GM21447 (cell line): ENCODE data around the gene CELF5.
"Not testable (repeated sequence)": the region's sequence is repeated elsewhere in the genome, so short reads cannot be mapped to it uniquely, and the experiment has no call there.

Source experiments
- ATAC-seq: cut with Tn5 transposase; IDR thresholded peaks from one replicate; pipeline ENCODE4 v1.9.1; 2021; ENCODE audit not compliant: unreplicated experiment

CELF5 gene

DNA sequence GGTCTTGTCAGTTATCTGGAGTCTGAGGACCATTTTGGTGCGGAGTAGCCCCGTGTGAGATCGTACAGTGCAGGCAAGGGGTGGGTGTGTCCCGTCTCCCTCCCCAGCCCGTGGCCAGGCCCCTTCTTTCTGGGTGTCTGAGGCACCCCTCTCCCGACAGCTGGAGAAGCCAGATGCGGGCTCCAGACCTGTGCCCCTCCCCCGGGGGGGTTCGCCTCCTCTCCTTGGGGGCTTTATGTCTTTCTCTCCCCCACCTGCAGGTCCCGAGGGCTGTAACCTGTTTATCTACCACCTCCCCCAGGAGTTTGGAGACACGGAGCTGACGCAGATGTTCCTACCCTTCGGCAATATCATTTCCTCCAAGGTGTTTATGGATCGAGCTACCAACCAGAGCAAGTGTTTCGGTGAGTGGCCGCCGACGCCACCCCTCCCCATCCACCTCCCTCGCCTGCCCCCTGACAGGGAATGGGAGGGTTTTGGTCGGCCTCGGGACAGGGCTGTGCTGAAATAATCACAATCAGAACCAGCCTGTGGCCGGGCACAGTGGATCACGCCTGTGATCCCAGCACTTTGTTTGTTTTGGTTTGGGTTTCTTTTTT is 65.6 kb downstream of the CELF5 start:
- ATAC-seq = no peak

DNA sequence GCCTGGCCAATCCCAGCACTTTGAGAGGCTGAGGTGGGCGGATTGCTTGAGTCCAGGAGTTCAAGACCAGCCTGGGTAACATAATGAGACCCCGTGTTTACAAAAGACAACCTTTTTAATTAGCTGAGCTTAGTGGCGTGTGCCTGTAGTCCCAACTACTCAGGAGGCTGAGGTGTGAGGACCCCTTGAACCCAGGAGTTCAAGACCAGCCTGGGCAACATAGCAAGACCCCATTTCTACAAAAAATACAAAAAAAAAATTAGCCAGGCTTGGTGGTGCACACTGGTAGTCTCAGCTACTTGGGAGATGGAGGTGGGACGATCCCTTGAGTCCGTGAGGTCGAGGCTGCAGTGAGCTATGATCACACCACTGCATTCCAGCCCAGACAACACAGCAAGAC is 66.4 kb downstream of the CELF5 start:
- not testable (repeated sequence) for ATAC-seq

DNA sequence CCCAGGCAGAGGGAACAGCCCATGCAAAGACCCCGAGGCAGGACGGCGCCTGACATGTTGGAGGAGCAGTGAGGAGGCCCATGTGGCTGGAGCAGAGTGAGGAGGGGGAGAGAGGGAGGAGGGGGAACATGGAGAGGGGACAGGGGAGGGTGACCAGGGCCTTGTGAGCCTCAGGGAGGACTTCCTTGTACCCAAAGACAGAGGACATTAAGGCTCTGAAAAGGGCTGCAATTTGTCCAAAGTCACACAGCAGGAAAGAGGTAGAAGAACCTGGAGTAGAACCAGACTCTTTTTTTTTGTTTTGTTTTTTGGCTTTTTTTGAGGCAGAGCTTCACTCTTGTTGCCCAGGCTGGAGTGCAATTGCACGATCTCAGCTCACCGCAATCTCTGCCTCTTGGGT is 67.2 kb downstream of the CELF5 start:
- ATAC-seq = no peak

DNA sequence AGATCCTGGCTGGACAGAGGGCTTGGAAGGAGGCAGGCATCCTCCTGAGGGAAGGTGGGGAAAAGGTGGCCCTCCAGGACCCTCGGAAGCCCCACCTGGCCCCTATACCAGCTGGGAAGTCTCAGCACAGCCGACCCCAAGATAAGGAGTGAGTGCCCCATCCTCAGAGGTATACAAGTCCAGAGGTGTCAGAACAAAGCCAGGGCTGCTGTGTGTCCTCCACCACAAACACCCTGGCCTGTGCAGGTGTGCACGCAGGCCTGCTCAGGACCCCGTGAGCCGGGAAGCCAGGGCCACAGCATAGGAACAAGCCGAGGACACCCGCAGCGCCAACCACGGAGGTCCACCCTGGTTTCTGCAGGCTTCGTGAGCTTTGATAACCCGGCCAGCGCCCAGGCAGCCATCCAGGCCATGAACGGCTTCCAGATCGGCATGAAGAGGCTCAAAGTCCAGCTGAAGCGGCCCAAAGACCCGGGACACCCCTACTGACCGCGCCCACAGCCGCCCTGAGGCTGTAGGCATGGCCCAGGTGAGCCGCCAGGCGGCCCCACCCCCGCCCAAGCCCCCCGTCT is 68.6 kb downstream of the CELF5 start:
- no peak for ATAC-seq

DNA sequence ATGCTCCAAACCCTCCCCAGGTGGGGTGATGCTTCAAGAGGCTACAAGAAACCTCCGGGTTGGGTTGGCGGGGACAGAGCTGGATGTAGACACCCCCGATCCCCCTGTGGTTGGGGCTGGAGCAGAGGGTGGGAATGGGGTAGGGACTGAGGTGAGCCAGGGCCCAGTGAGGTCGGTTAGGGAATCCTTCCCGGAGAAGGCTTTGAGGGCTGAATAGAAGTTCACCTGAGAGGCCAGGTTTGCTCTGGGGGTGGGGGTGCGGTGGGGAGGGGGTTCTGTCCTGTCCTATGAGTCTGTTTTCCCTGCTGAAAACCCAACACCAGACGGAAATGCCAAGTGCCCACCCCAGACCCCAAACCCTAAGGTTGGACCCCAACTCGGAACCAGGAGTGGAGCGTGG is 69.1 kb downstream of the CELF5 start:
- no peak for ATAC-seq

DNA sequence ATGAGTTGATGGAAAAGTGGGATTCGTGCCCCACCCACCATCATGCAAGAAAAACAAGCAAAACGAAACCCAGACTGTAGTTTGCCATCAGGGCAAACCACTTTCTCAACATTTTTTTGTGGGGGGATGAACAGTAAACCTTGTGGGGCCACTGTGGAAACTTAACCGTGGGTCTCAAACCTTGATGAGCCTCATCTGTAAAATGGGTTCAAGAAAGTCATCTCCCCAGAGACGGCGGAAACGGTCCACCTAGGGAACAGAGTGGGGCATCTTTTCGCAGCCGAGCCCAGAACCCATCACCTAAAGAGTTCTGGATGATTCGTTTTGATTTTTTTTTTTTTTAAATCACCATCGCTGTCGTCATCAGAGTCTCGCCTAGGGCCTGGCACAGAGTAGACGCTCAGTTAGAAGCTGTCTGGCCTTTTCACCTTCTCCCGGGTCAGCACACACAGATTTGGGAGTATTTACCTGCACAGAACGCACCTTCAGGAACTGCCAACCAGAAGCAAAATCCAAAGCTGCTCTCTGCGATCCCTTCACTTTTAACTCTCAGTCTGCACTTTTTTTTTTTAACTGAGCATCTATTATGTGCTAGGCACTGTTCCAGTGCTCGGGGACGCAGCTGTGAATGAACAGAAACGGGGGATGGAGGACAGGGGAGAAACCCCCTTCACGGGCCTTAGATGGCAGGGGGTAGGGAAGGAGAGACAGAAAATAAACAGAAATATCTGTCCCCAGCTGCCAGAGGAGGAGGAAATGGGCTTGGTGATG is 69.8 kb downstream of the CELF5 start:
- ATAC-seq = no peak

- ATAC-seq = no peak
Observed at GRCh38 chr19:3295581-3295980, 71.1 kb downstream of the CELF5 start.

DNA sequence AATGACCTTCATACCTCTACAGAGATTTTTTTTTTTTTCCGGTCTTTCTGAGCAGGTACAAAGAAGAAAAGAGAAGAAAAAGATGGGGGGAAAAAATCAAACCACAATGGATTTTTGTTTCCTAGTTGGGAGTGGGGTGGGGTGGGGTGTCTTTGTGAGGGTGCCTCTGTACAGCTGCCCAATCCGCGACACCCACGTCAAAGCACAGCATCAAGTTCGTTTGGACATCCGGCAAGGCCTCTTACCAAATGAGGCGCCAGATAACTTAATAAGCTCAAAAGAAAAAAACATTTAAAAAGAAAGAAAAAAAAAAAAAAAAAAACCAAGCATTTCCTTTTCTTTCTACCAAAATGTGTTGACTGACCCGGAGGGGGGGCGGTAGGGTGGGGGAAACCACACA is 71.6 kb downstream of the CELF5 start:
- ATAC-seq = no peak

GRCh38 chr19:3296446-3296845 is 72.0 kb downstream of the CELF5 start:
- ATAC-seq = no peak

GRCh38 chr19:3298853-3299449 is 74.5 kb downstream of the CELF5 start:
- ATAC-seq = no peak

DNA sequence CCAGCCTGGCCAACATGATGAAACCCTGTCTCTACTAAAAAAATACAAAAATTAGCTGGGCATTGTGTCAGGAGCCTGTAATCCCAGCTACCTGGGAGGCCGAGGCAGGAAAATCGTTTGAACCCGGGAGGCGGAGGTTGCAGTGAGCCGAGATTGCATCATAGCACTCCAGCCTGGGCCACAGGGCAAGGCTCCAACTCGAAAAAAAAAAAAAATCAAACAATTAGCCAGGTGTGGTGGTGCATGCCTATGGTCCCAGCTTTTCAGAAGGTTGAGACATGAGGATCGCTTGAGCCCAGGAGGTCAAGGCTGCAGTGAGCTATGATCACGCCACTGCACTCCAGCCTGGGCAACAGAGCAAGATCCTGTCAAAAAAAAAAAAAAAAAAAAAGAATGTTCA is 76.1 kb downstream of the CELF5 start:
- not testable (repeated sequence) for ATAC-seq

DNA sequence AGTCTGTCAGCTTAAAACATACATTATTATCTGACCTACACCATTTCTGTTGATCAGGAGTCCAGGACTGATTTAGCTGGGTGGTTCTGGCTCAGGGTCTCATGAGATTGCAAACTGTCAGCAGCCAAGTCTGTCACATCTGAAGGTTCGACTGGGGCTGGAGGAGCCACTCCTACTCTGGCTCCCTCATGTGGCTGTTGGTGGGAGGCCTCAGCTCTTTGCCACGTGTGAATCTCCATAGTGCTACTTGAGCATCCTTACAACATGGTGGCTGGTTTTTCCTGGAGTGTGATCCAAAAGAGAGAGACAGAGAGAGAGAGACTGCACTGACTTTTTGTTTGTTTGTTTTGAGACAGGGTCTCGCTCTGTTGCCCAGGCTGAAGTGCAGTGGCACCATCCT is 78.3 kb downstream of the CELF5 start:
- no peak for ATAC-seq

- ATAC-seq = no peak
Observed at GRCh38 chr19:3304871-3305423, 80.5 kb downstream of the CELF5 start.

DNA sequence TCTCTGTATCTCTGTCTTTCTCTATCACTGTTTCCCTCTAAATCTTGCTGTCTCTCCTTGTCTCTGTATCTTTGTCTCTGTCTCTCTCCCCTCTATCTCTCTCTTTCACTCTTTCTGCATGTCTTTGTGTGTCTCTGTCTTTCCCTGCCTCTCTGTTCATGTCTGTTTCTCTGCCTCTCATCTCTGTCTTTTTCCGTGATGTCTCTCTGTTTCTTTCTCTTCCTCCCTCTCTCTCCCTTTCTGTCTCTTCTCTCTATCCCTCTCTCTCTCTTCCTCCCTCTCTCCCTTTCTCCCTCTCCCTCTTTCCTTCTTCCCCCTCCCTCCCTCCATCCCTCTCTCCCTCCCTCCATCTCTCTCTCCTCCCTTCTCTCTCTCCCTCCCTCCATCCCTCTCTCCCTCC is 85.3 kb downstream of the CELF5 start:
- ATAC-seq = no peak

- ATAC-seq = no peak
Observed at GRCh38 chr19:3310280-3310679, 85.8 kb downstream of the CELF5 start.

- ATAC-seq = no peak
Observed at GRCh38 chr19:3310711-3311110, 86.2 kb downstream of the CELF5 start.

DNA sequence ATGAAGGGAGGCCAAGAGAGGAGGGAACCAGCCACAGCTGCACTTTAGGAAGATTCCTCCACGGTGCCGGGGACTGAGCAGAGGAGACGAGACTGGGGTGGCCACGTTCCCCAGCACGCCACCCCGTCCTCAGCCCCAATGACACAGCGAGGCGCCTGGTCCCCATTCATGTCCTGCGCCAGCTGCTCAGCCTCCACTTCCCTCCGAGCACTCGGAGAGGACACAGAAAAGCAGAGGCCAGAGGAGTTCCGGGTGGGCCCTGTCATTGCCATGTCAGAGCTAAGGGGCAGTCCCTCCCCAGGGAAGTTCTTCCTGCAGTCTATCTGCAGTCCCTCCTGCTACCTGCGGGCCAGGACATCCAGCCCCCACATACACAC is 88.7 kb downstream of the CELF5 start:
- no peak for ATAC-seq

- ATAC-seq = no peak
Observed at GRCh38 chr19:3314962-3315675, 90.7 kb downstream of the CELF5 start.

- no peak for ATAC-seq
Observed at GRCh38 chr19:3315676-3315973, 91.2 kb downstream of the CELF5 start.

- ATAC-seq = no peak
Observed at GRCh38 chr19:3316132-3316648, 91.7 kb downstream of the CELF5 start.

DNA sequence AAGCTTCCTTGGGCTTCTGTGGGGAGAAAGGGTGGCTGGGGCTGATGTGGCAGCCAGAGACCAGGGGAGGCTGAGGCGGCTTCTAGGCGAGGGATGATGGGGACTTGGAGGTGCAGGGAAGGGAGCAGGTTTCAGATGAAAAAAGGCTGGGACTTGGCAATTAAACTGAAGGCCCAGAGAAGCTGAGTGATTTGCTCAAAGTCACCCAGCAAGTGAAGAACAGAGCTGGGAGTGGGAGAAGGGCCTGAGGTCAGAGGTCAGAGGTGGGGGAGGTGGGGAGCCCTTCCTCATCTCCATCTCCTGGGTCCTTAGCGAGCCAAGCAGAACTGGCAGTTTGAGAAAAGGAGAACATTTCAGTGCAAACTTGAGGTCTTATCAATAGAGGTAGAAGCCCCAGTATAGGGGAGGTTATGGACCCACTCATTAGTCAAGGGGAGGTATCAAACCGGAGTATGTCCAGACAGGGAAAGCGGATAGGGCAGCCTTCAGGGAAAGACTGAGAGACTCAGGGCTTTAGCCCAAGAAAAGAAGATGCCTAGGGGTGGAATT is 92.3 kb downstream of the CELF5 start:
- ATAC-seq = no peak
